GM19025 (cell line): Measurements from ENCODE around the gene CCSER1.
"Not testable (repeated sequence)": the region's sequence is repeated elsewhere in the genome, so short reads cannot be mapped to it uniquely, and the experiment has no call there.

Source experiments
- ATAC-seq: cut with Tn5 transposase; IDR thresholded peaks from one replicate; pipeline ENCODE4 v1.9.1; 2021; ENCODE audit warnings: mild to moderate bottlenecking, low read depth, moderate library complexity; ENCODE audit not compliant: unreplicated experiment

Gene CCSER1

DNA sequence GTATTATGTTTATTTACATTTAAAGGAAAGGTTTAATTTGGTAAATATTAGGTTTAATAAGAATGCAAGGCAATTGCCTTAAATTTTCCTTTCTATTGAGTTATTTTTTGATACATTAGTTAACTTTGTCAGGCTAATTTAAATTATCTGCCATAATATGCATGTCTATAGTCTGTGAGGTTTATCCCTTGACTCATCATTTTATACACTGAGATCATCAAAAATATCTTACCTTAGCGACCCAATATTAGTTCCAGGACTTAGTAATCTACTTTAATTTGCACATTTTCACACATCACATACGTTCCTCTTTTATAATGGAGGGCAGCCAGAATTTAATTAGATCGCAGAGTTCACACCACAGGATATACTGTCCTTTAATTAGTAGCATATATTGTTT lies 1177.1 kb downstream of the CCSER1 start:
- ATAC-seq: no peak

DNA sequence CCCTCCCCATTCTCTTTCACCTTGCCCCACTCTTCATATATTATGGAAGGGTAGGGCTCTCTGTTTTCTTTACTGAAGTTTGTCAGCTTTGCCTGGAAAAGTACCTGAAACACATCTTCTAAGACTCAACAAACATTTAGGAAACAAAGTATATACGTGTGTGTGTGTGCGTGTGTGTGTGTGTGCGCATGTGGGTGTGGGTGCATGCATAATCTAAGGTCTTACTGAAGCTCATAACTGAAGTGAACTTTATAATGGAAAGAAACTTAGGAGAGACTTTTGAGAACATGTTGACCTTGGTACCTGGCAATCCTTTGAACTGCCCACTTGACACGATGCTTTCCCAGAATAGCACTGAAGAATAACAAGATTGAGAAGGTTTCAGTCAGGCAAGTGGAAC lies 1190.2 kb downstream of the CCSER1 start:
- no peak for ATAC-seq

DNA sequence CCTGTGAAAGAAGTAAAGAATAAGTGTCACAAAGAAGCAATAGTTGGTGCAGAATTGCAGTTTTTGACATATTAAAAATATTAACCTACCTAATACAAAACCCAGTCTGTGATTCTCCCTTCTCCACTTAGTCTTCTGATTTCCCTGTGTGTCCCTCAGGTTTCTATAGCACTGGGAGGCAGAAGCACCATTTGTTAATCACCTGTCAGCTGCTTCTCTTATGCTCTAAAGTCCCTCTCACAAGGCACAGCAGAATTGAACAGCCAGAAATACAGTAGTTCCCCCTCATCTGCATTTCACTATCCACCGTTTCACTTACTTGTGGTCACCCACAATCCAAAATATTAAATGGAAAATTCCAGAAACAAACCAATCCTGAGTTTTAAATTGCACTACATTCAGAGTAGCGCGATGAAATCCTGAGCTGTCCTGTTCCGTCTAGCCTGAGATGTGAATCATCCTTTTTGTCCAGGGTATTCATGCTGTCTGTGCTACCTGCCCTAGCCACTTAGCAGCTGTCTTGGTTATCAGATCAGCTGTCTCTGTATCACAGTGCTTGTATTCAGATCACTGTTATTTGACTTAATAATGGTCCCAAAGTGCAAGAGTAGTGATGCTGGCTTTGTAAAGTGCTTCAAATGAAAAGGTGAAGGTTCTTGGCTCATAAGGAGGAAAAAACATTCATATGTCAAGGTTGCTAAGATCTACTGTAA lies 1192.5 kb downstream of the CCSER1 start:
- ATAC-seq: no peak

DNA sequence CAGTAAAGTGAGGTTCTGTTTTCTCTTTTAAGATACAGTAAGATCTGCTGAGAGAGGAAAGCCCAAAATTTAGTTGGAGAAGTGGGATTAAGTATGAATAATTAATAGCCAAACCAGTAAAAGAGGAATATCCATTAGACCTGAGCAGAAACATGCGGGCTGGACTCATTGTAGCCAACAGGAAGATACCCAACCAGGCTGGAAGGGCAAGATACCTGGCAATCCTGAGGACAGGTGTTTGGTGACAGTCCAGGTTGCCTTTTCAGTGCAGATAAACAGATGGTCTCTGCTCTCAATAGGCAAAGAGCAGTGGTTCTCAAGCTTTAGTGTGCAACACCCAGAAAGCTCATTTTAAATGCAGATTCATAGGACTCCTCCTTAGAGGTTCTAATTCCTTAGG lies 1195.8 kb downstream of the CCSER1 start:
- no peak for ATAC-seq

DNA sequence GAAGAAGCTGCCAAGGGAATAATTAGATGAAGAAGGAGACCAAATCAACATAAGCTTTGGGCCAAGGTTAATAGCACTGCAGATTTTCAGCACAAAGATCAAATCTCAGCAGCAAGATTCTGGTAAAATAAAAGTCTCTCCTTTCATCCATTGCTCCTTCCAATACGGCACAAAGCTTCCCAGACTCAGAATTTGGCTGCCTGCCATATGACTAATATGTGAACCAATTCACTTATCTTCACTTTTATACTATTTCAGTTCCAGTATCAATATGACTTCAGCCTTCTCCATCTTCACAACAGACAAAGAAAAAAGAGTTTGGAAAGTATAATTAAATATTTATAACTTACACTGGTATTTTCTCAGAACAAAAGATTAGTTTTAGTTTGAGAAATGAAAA lies 1198.3 kb downstream of the CCSER1 start:
- ATAC-seq: no peak

DNA sequence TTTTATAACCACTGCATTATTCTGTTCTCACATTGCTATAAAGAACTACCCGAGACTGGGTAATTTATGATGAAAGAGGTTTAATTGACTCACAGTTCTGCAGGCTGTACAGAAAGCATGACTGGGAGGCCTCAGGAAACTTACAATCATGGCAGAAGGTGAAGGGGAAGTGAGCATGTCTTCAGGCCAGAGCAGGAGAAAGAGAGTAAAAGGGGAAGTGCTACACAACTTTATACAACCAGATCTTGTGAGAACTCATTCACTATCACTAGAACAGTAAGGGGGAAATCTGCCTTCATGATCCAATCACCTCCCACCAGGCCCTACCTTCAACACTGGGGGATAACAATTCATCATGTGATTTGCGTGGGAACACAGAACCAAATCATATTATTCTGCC lies 1199.0 kb downstream of the CCSER1 start:
- not testable (repeated sequence) for ATAC-seq

DNA sequence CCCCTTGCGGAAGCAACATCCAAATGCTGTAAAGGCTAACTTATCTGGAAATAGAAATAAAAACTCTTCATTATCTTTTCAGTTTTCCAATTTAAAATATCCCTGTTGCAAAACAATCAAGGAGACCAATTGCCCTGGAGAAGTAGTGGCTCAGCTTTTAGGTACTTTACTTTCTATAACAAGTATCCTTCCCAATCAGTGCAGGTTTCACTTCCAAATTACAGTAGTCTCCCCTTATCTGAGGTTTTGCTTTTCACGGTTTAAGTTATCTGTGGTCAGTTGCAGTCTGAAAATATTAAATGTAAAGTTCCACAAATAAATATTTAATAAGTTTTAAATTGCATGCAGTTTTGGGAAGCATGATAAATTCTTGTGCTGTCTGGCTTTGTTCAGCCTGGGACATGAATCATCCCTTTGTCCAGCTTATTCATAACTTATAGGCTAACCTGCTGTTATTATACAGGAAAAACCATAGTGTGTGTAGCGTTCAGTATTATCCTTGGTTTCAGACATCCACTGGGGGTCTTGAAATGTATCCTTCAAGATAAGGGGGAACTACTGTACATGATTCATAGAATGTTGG lies 1203.5 kb downstream of the CCSER1 start:
- no peak for ATAC-seq

DNA sequence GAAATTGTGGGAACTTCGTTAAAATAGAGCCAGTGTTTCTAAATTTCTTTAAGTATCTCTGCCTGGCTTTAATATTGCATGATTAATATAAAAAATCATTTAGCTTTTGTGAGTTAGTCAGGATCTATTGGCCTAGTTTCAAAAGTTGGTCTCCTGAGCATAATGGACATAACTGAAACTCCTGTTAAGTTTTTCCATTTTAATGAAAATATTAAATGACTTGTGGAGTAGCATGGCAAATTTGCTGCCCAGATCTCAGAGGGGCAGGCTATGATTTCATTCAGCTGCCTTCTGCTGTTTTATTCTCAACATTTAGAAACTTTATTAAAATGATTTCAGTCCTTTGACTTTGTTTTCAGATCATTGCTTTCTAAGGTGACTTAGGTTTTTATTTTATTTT lies 1213.6 kb downstream of the CCSER1 start:
- ATAC-seq: no peak

DNA sequence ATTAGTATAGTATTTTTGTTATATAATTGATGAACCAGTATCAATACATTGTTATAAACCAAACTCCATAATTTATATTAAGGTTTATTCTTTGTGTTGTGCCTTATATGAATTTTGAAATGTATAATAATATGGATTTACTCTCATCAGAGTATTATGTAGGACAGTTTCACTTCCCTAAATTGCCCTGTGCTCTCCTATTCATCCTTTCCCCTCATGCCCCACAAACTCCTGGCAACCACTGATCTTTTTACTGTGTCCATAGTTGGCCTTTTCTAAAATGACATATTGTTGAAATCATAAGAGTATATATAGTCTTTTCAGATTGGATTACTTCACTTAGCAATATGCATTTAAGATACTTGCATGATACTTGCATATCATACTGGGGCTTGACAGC lies 1218.4 kb downstream of the CCSER1 start:
- ATAC-seq: no peak

DNA sequence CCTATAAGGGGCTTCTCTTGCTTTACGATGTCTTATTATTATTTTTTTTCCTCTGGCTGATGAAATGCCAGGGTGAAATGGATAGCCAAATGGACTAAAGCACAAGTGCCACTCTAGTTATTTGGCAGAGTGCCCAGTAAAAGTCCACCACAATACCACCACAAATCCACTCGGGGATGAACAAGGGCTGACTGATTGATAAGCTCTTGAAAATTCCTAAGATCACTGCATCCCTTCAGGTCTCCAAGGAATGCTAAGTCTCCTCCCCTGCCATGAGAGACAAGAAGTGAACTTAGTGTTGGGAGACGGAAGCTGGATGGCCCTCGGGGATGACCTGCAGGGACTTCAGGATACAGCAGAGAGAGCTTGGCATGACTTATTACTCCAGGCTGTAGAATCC lies 1229.3 kb downstream of the CCSER1 start:
- not testable (repeated sequence) for ATAC-seq

DNA sequence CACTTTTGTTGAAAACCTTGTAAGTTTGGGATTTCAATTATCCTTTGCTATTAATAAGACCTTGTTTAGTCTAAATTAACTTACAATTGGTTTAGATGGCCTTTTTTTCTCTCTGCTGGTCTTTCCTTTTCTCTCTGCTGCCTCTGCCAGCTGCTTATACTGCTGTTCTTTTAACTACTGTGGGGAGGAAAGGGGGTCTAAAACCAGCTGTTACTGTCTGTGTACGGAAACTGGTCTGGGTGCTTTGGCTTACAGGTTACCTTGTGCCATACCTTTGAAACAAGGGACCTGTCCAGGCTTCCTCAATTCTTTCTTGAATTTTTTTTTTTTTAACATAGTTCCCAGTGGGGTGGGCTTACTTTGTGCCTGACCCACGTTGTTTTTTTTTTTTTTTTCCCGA lies 1230.8 kb downstream of the CCSER1 start:
- ATAC-seq: peak; percentile 46

DNA sequence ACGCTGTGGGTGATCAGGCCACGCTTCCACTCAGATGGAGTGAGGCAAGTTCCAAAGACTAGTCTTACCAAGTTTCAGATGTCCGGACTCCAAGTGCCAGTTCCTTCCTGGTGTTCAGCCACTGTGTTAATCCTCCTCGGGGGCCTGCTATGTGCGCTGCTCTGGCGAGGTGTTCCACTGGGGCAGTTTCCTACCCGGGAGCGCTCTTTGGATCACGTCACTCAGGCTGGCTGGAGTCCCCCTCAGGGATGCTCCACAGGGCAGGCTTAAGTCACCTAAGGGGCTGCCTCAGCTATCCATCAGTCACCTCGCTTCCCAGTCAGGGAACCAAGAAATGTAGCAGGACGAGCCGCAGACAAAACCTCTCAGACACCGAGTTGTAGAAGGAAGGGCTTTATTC lies 1231.4 kb downstream of the CCSER1 start:
- not testable (repeated sequence) for ATAC-seq

DNA sequence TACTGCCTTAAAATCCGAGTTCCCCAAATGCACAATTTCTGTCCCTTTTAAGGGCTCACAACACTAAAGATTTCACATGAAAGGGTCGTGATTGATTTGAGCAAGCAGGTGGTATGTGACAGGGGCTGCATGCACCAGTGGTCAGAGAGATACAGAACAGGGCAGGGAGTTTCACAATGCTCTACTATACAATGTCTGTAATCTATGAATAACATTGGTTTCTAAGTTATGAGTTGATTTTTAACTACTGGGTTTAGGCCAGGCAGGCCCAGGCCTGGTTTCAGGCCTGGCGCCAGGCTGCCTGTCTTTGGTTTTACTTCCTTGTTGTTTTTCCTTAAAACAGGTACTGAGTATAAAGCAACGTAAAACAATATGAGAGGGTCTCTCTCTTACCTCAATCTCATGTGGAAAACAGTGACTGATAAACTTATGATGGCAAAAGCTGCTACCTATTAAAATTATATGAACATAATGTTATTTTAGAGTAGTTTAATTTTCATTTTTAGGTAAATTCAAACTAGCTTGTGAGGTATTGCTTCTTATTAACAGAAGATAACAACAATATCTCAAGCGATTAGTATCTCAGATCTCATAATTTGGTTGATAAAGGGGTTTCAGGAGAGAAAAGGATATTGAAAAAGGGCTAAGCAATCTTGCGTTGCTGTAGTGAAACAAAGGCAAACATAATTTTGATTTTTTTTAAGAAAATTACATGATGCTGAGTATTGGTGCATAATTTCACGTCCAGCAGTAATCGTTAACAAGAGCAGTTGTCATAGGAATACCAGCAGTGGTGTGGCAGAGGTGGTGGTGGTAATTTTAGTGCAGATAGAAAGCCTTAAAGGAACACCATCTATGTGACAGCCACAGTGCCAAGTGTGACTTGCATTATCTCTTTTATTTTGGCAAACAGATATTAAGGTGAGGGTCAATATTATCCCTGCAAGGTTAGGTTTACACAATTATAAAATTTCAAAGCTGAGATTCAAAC lies 1232.1 kb downstream of the CCSER1 start:
- no peak for ATAC-seq

DNA sequence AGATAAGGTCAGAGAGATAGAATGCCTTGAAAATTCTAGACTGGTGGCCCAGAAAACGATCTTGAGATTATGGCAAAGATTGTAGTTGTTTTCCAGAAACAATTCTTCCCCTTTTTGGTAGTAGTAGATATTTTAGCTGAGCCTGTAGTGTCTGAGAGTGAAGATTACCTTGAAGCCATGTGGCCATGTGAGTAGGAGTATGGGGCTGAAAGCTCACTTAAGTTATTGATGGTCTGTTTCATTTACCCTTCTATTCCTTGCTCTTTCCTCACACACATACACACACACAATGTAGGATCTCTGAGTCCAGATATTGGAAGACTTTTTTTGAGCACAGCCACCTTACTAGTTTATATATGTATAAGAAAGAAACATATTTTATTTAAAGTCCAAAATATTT lies 1234.9 kb downstream of the CCSER1 start:
- ATAC-seq: no peak

DNA sequence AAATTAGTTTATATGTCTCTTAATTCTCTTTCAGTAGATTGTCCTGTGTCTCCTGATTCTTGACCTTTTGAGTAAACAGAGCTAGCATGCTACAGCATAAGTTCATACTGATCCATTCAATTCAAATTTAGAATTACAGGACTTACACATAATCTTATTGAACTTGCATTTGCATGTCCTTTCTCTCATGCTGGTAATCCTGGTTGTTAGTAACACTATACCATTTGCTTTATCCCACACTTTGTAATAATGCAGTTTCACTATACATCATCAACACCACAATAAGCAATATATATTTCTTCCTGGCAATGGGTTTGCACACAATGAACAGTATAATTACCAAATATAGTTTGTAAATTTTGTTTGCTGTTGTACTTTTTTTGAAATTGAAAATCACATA lies 1239.4 kb downstream of the CCSER1 start:
- no peak for ATAC-seq

DNA sequence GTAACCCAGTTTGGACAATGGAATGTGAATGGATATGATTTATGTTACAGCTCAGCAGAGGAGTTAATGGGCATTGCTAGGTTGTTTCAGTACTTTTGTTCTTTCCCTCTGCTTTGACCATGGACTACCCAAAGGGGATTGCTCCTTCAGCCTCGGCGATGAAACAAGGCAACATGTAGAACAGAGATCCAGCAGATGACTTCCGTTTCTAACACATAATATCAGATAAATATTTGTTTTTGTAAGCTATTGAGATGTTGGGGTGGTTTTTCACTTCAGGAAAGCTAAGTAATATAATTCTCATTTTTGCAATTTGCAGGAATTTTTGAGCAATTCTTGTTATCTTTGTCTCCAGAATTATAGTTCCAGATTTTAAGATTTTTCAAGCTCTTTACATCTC lies 1241.9 kb downstream of the CCSER1 start:
- no peak for ATAC-seq

DNA sequence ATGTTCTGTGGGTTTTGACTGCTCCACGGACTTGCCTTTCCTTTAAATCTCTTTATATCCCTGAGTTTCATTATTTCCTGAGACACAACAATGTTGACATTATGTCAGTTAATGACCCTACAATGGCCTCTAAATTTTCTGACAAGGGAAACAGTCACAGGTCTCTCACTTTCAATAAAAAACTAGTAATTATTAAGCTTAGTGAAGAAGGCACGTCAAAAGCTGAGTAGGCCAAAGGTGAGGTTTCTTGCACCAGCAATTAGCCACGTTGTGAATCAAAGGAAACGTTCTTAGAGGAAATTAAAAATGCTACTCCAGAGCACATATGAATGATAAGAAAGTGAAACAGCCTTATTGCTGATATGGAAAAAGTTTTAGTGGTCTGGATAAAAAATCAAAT lies 1246.4 kb downstream of the CCSER1 start:
- no peak for ATAC-seq

DNA sequence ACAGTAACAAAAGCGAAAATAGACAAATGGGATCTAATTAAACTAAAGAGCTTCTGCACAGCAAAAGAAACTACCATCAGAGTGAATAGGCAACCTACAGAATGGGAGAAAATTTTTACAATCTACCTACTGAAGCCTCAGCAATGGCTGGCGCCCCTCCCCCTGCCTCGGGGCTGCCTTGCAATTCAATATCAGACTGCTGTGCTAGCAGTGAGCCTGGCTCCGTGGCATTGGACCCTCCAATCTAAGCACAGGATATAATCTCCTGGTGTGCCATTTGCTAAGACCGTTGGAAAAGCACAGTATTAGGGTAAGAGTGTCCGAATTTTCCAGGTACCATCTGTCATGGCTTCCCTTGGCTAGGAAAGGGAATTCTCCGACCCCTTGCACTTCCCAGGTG lies 1278.2 kb downstream of the CCSER1 start:
- not testable (repeated sequence) for ATAC-seq

DNA sequence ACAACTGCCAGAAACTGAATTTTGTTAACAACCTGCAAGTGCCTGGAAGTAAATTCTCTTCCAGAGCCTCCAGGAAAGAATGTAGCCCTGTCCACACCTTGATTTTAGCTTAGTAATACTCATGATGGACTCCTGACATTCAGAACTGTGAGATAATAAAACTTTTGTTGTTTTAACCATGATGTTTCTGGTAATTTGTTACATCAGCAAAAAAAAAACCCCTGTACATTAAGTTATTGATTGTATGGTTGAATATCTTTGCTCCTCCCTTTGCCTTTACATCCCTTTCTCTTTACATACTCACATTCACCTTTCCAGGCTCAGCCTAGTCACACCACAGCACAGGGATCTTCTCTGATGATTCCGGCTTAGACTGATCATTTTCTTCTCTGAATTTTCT lies 1294.8 kb downstream of the CCSER1 start:
- ATAC-seq: no peak

DNA sequence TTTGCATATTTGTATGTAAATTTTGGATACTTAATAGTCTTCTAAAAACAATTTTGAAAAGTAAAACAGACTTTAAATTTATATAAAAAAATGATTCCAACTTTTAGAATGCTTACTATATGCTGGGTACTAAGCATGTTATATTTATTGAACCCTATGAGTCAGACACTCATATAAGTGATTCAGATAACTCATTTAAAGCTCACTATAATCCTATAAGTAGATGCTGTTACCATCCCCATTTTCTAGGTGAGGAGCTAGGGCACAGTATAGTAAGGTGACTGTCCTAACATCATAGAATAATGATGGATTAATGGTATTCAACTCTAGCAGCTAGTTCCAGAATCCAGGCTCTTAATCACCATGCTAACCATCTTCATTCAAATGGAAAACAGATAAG lies 1299.5 kb downstream of the CCSER1 start:
- no peak for ATAC-seq

DNA sequence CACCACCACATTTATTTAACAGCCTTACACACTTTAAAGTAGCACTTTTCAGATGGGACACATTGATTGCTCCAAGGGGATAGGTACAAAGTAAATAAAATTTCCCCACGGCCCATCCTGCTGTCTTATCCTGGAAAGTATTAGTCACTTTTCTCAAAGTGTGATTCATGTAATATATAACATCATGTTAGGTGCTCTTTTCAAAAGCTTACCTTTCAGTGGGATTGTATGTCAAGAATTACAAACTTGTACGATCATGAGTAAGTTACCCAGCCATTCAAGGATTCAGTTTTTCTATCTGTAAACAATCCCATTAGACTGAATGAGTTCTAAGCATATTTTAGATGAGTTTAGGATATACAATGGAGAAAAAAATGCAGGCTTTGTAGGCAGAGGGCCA lies 1300.0 kb downstream of the CCSER1 start:
- ATAC-seq: no peak
